ENCODE data around the gene MOGAT1.
"Not testable (repeated sequence)": the region's sequence is repeated elsewhere in the genome, so short reads cannot be mapped to it uniquely, and the experiment has no call there.

MOGAT1 gene

DNA sequence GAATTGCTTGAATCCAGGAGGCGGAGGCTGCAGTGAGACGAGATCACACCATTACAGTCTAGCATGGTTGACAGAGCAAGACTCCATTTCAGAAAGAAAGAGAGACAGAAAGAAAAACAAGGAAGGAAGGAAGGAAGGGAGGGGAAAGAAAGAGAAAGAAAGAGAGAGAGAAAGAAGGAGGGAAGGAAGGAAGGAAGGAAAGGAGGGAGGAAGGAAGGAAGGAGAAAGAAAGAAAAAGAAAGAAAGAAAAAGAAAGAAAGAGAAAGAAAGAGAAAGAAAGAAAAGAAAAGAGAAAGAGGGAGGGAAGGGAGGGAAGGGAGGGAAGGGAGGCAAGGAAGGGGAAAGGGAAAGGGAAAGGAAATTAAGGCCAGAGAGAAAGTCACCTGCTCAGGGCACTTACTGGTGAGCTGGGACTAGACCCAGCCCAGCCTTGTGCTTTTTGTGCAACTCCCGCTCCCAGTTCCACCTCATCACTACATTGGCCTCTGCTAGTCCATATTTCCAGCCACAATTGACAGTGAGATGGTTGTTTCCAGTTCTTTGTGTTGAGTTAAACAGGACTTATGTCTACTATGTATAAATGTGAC, 35.7 kb downstream of the MOGAT1 start:
- Histone ChIP-seq H3K27me3 (ENCODE audit: insufficient read depth, low read length) (no peaks in the 10 kb centered on the region), H3K4me3 (ENCODE audit: low read length) (no peak overlapping the region), H3K36me3 (ENCODE audit: insufficient read depth, low read length) (no peaks in the 10 kb centered on the region), H3K4me1 (ENCODE audit: insufficient read depth, low read length) (peaks cover 6% of the 10 kb centered on the region), H3K9me3 (ENCODE audit: low read length) (no peaks in the 10 kb centered on the region), H2AFZ (ENCODE audit: low read depth, low read length) (no peak overlapping the region)

DNA sequence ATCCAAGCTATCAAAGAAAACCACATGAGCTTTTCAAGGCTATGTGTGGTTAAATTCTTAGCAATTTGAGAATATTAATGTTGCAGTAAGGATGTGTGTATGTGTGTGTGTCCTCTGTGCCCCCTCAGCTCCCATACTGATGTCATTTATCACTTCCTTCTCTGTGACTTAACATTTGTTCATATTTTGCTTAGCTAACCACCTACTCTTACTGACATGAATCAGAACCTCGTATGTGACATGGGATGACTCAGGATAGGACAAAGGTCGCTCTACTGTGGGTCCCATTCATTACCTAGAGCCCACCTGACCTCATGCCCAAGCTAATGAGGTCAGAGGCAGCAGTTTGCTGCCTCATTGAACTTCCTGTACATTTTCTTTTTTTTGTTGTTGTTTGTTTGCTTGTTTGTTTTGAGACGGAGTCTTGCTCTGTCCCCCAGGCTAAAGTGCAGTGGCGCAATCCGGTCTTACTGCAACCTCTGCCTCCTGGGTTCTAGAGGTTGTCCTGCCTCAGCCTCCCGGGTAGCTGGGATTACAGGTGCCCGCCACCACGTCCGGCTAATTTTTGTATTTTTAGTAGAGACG, 36.3 kb downstream of the MOGAT1 start:
- Histone ChIP-seq H3K4me1 (ENCODE audit: insufficient read depth, low read length) (peaks cover 6% of the 10 kb centered on the region), H3K4me3 (ENCODE audit: low read length) (no peak overlapping the region), H3K9me3 (ENCODE audit: low read length) (no peaks in the 10 kb centered on the region), H3K27me3 (ENCODE audit: insufficient read depth, low read length) (no peaks in the 10 kb centered on the region), H3K36me3 (ENCODE audit: insufficient read depth, low read length) (no peaks in the 10 kb centered on the region), H2AFZ (ENCODE audit: low read depth, low read length) (no peak overlapping the region)

DNA sequence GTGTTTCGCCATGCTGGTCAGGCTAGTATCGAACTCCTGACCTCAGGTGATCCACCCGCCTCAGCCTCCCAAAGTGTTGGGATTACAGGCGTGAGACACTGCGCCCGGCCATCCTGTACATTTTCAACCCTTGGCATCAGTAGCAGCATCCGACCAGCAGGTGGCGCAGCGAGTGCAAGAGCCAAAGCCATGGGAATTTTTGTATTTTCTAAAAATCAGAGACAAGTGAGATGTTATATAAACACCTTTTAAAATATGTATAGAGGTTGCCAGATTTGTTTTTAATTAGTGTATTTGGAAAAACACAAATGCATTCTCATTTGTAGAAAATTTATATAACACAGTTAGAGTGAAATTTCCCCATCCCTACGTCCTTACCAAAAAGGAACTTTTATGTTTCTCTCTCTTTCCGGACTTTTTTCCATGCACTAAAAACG, 36.8 kb downstream of the MOGAT1 start:
- no peaks in the 10 kb centered on the region for H3K9me3 ChIP-seq (ENCODE audit: low read length)
- H2AFZ ChIP-seq (ENCODE audit: low read depth, low read length): peak overlapping the region; percentile 2
- no peaks in the 10 kb centered on the region for H3K27me3 ChIP-seq (ENCODE audit: insufficient read depth, low read length)
- H3K4me3 ChIP-seq (ENCODE audit: low read length): no peak overlapping the region
- H3K4me1 ChIP-seq (ENCODE audit: insufficient read depth, low read length): peaks cover 6% of the 10 kb centered on the region
- no peaks in the 10 kb centered on the region for H3K36me3 ChIP-seq (ENCODE audit: insufficient read depth, low read length)

DNA sequence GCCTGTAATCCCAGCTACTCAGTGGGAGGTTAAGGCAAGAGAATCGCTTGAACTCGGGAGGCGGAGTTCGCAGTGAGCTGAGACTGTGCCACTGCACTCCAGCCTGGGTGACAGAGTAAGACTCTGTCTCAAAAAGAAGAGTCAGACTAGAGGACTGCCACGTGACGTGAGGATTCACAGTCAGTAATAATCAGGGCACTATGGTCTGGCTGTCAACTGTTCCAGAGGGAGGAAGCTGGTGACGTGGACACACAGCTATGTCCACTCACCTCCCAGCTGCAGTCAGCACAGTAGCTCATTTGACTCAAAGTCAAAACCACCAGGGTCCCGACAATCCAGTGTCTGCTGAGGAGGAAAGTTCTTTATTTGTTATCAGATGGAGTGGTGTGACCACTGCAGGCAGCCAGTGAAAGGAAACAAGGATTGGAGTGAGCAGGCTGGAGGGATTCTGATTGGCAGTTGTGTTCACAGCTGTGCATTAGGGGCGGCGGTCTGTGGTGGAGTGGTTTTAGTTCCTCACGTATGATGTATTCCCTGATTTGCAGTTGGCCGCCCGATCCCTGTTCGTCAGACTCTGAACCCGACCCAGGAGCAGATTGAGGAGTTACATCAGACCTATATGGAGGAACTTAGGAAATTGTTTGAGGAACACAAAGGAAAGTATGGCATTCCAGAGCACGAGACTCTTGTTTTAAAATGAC, 37.9 kb downstream of the MOGAT1 start:
- peak overlapping the region; percentile 24 for H3K4me3 ChIP-seq (ENCODE audit: low read length)

DNA sequence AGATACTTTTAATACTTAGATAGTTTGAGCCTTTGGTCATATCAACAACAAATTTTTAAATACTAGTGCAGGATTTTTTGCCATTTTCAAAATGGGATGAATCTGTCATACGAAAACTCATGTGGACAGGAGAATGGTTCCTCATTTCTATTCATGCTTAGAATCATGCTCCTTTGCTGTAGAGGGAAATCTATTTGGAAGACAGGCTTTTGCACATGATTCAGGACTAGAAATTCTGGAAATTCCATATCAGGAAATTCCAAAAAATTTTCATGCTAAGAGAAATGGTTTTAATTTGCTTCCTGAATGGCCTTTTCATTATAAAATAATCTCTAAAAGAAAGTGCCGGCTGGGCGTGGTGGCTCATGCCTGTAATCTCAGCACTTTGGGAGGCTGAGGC, 39.3 kb downstream of the MOGAT1 start:
- no peaks in the 10 kb centered on the region for H3K27me3 ChIP-seq (ENCODE audit: insufficient read depth, low read length)
- peaks cover 6% of the 10 kb centered on the region for H3K4me1 ChIP-seq (ENCODE audit: insufficient read depth, low read length)

More for the DNA sequence above, 37.9 kb downstream of the MOGAT1 start:
- no peaks in the 10 kb centered on the region for H3K36me3 ChIP-seq (ENCODE audit: insufficient read depth, low read length)
- H3K4me1 ChIP-seq (ENCODE audit: insufficient read depth, low read length): peaks cover 6% of the 10 kb centered on the region
- no peaks in the 10 kb centered on the region for H3K9me3 ChIP-seq (ENCODE audit: low read length)
- H2AFZ ChIP-seq (ENCODE audit: low read depth, low read length): peak overlapping the region; percentile 2
- H3K27me3 ChIP-seq (ENCODE audit: insufficient read depth, low read length): no peaks in the 10 kb centered on the region

DNA sequence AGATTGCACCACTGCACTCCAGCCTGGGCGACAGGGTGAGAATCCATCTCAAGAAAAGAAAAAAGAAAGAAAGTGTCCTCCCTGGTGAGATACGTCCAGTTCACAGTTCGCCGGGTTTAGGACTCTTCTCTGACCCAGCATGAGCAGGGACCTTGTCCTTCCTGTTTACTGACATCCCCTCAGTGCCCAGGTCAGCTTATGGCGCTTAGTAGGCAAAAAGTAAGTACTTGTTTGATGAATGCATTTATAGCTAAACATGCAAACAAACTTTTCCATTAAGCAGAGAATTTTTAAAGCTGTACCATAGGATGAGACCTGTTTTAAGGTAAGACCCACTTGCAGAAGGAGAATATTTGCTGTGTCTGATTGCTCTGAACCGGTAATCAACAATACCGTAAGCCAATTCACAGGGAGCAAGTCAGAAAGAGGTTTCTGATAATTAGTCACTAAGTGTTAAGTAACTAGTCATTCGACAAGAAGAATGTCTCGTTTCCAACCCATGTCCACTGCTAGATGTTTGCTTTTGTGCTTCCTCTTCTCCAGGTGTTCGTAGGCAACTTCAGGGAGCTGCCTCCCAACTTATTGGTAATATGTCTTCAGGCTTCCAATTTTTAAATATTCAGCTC, 40.0 kb downstream of the MOGAT1 start:
- Histone ChIP-seq H3K36me3 (ENCODE audit: insufficient read depth, low read length) (no peaks in the 10 kb centered on the region), H3K4me1 (ENCODE audit: insufficient read depth, low read length) (peaks cover 6% of the 10 kb centered on the region), H3K9me3 (ENCODE audit: low read length) (no peaks in the 10 kb centered on the region), H3K4me3 (ENCODE audit: low read length) (no peak overlapping the region), H2AFZ (ENCODE audit: low read depth, low read length) (no peak overlapping the region), H3K27me3 (ENCODE audit: insufficient read depth, low read length) (no peaks in the 10 kb centered on the region)

More for the DNA sequence above, 39.3 kb downstream of the MOGAT1 start:
- Histone ChIP-seq H2AFZ (ENCODE audit: low read depth, low read length) (no peak overlapping the region), H3K9me3 (ENCODE audit: low read length) (no peaks in the 10 kb centered on the region), H3K36me3 (ENCODE audit: insufficient read depth, low read length) (no peaks in the 10 kb centered on the region), H3K4me3 (ENCODE audit: low read length) (no peak overlapping the region)

DNA sequence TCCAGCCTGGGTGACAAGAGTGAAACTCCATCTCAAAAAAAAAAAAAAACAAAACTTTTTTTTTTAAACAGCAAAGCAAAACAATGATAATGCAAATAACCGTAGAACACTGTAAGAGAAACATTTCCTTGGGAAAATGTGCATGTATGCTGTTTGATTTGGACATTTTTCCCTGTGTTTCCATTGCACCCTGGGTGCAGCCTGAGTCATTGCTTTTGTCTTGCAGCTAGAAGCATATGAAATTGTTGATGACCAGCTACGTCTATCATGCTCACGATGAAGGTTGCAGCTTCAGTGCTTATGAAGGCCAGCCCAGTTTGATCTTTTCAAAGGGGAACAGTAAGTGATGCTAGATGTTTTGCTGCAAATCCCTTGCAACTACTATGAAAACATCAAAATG, 41.5 kb downstream of the MOGAT1 start:
- Histone ChIP-seq H3K27me3 (ENCODE audit: insufficient read depth, low read length) (no peaks in the 10 kb centered on the region), H2AFZ (ENCODE audit: low read depth, low read length) (no peak overlapping the region), H3K4me1 (ENCODE audit: insufficient read depth, low read length) (peaks cover 6% of the 10 kb centered on the region), H3K4me3 (ENCODE audit: low read length) (no peak overlapping the region), H3K36me3 (ENCODE audit: insufficient read depth, low read length) (no peaks in the 10 kb centered on the region), H3K9me3 (ENCODE audit: low read length) (no peaks in the 10 kb centered on the region)

DNA sequence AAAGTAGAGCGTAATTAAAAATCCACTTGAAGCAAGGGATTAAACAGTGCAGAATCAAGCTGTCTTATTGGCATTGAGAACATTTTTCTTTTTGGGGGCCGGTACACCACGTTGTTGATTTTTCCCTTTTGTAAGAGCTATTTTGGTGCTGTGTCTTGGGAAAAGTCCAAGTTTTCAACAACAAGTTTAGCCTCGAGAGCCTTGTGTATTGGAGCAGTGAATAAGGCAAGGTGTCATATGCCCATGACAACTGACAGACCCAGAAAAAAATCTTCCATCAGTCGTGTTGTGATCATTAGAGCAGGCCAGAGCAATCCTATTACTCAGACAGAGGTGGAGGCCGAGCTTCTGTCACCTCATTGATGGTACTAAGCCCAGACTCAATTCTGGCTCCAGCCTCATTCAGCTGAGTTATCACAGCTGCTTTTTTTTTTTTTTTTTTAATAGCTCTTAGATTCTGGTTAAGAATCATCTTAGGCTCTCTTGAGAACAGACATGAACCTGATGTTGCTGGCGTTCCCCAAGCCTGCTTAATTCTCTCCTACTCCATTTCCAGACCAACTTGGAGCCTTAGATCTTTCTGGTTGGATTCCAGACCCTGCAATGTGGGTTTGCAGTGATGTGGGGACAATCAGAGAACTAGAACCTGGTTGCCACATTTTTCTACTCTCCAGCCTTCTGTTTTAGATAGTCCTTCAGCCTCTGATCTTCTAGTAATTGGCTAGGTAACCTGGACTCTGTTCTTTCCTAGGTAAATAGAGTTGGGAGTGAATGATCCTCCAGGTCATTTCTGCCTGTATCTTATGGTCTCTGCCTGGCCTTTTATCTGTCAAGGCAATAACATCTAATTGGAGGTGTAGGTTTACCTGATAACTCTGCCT, 43.1 kb downstream of the MOGAT1 start:
- H3K4me3 ChIP-seq (ENCODE audit: low read length): no peak overlapping the region
- H3K27me3 ChIP-seq (ENCODE audit: insufficient read depth, low read length): no peaks in the 10 kb centered on the region
- H3K4me1 ChIP-seq (ENCODE audit: insufficient read depth, low read length): peaks cover 2% of the 10 kb centered on the region
- no peaks in the 10 kb centered on the region for H3K36me3 ChIP-seq (ENCODE audit: insufficient read depth, low read length)
- no peak overlapping the region for H2AFZ ChIP-seq (ENCODE audit: low read depth, low read length)
- no peaks in the 10 kb centered on the region for H3K9me3 ChIP-seq (ENCODE audit: low read length)

DNA sequence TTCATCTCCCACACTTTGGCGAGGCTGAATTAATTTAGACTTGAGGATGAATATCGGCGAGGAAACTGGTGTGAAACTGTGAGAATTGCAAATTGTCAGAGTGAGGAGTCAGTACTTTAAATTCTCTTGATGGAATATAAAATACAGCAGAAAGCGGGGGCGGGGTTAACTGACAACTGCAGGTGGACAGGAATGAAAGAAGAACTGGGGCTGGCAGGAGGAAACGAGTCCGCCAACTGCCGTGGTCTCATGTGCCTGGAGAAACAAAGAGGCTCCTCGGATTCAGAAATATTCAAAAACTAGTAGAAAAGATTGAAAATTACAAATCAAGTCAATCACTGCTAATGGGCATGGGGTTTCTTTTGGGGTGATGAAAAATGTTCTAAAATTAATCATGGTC, 44.3 kb downstream of the MOGAT1 start:
- Histone ChIP-seq H2AFZ (ENCODE audit: low read depth, low read length) (no peak overlapping the region), H3K4me3 (ENCODE audit: low read length) (no peak overlapping the region), H3K27me3 (ENCODE audit: insufficient read depth, low read length) (no peaks in the 10 kb centered on the region), H3K9me3 (ENCODE audit: low read length) (no peaks in the 10 kb centered on the region), H3K36me3 (ENCODE audit: insufficient read depth, low read length) (no peaks in the 10 kb centered on the region), H3K4me1 (ENCODE audit: insufficient read depth, low read length) (no peaks in the 10 kb centered on the region)

DNA sequence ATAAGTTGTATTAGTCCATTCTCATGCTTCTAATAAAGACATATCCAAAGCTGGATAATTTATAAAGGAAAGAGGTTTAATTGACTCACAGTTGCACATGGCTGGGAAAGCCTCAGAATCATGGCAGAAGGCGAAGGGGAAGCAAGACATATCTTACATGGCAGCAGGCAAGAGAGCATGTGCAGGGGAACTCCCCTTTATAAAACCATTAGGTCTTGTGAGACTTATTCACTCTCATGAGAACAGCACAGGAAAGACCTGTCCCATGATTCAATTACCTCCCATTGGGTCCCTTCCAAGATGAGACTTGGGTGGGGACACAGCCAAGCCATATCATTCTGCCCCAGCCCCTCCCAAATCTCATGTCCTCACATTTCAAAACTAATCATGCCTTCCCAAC, 48.3 kb downstream of the MOGAT1 start:
- not testable (repeated sequence) for H3K36me3 ChIP-seq (ENCODE audit: insufficient read depth, low read length); H3K27me3 ChIP-seq (ENCODE audit: insufficient read depth, low read length); H3K4me3 ChIP-seq (ENCODE audit: low read length); H3K4me1 ChIP-seq (ENCODE audit: insufficient read depth, low read length); H2AFZ ChIP-seq (ENCODE audit: low read depth, low read length); H3K9me3 ChIP-seq (ENCODE audit: low read length)

DNA sequence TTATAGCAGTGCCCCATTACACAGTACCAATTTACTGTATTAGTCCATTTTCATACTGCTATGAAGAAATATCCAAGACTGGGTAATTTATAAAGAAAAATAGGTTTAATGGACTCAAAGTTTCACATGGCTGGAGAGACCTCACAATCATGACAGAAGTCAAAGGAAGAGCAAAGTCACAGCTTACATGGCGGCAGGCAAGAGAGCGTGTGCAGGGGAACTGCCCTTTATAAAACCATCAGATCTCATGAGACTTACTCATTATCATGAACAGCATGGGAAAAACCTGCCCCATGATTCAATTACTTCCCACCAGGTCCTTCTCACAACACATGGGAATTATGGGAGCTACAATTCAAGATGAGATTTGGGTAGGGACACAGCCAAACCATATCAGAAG, 50.1 kb downstream of the MOGAT1 start:
- not testable (repeated sequence) for H3K36me3 ChIP-seq (ENCODE audit: insufficient read depth, low read length); H2AFZ ChIP-seq (ENCODE audit: low read depth, low read length); H3K4me3 ChIP-seq (ENCODE audit: low read length); H3K4me1 ChIP-seq (ENCODE audit: insufficient read depth, low read length); H3K27me3 ChIP-seq (ENCODE audit: insufficient read depth, low read length); H3K9me3 ChIP-seq (ENCODE audit: low read length)

DNA sequence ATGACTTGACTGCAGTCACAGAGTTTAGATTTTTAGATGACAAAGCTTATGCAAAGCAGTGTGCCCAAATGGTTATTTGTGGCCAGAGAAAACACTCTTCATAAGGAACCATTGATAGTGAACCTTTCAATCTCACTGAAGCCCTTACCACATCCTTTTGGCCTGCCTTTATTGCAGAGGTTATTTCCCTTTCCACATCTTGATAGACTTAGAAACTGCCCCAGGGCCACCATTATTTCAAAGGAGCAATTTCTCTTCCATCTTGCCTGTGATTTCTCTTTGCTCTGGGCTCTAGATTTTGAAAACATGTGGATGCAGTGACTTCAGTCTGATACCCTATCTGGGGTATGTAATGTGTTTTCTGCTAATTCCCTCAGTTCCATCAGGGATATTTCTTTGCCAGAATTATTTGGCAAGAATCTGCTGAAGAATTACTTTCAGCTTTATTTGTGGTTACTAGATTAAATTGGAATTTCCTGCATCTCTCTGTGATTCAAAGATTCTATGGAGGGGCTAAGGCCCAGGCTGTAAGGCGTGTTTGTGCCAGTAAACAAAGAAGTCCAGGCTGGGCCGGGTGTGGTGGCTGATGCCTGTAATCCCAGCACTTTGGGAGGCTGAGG, 51.0 kb downstream of the MOGAT1 start:
- no peaks in the 10 kb centered on the region for H3K9me3 ChIP-seq (ENCODE audit: low read length)
- H3K4me3 ChIP-seq (ENCODE audit: low read length): no peak overlapping the region
- no peaks in the 10 kb centered on the region for H3K27me3 ChIP-seq (ENCODE audit: insufficient read depth, low read length)
- no peaks in the 10 kb centered on the region for H3K4me1 ChIP-seq (ENCODE audit: insufficient read depth, low read length)
- H2AFZ ChIP-seq (ENCODE audit: low read depth, low read length): no peak overlapping the region
- no peaks in the 10 kb centered on the region for H3K36me3 ChIP-seq (ENCODE audit: insufficient read depth, low read length)

All from neuron (in vitro differentiated cells).